Progenitor cell of endocrine pancreas (in vitro differentiated cells): ENCODE data around the gene HNMT. TPM values are rescaled to one million over a fixed set of nuclear protein-coding genes. Genes with fewer than 3 reads are reported as not detected.

Experiments used
- DNase-seq: peaks from one replicate; pipeline ENCODE4 v3.0.0; 2021; ENCODE audit warnings: low spot score; ENCODE audit not compliant: unreplicated experiment
- H3K27ac Mint-ChIP-seq: 2 replicates; pipeline ENCODE4 v1.8.0; 2021; ENCODE audit warnings: mild to moderate bottlenecking, moderate library complexity, mixed read lengths
- H3K27me3 Mint-ChIP-seq: 2 replicates; pipeline ENCODE4 v1.8.0; 2021; ENCODE audit warnings: mixed read lengths
- H3K36me3 Mint-ChIP-seq: 2 replicates; pipeline ENCODE4 v1.8.0; 2022; ENCODE audit warnings: mixed read lengths; ENCODE audit not compliant: insufficient read depth
- H3K4me1 Mint-ChIP-seq: 2 replicates; pipeline ENCODE4 v1.8.0; 2021; ENCODE audit warnings: low read depth, mixed read lengths
- H3K4me3 Mint-ChIP-seq: 2 replicates; pipeline ENCODE4 v1.8.0; 2021; ENCODE audit warnings: low read depth, mild to moderate bottlenecking, moderate library complexity, mixed read lengths
- H3K9me3 Mint-ChIP-seq: 2 replicates; pipeline ENCODE4 v1.8.0; 2021; ENCODE audit warnings: low read depth, mixed read lengths
- total RNA-seq: library from RNA; stranded (reverse); gene quantifications from 2 replicates; pipeline ENCODE4 v1.2.1, GENCODE V29; 2021
- TF ChIP-seq, protein P1 (sequence below): fragments of 200-600 bp; sonication (generic); IDR thresholded peaks from one replicate; pipeline ENCODE4 v1.5.0; 2021; ENCODE audit warnings: antibody characterized with exemption, mild to moderate bottlenecking; ENCODE audit not compliant: unreplicated experiment

HNMT gene
- total RNA-seq, 1 donor from 2014 or later: 17.6 TPM

DNA sequence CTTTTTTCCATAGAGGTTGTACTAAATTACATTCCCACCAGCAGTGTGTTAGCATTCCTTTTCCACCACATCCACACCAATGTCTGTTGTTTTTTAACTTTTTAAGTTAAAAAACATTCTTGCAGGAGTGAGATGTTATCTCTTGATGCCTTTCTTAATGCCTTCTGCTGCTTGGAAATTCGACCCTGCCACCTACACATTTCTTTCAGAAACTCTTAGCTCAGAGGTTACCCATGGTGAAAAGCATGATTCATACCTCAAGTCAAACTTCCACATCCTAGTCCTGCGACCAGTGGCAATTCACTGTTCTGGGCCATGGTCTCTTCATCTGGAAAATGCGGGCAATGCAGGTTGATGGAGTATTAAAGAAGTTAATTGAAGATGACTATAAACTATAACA, 12.7 kb upstream of the HNMT start:
- TF ChIP-seq, protein P1, sequence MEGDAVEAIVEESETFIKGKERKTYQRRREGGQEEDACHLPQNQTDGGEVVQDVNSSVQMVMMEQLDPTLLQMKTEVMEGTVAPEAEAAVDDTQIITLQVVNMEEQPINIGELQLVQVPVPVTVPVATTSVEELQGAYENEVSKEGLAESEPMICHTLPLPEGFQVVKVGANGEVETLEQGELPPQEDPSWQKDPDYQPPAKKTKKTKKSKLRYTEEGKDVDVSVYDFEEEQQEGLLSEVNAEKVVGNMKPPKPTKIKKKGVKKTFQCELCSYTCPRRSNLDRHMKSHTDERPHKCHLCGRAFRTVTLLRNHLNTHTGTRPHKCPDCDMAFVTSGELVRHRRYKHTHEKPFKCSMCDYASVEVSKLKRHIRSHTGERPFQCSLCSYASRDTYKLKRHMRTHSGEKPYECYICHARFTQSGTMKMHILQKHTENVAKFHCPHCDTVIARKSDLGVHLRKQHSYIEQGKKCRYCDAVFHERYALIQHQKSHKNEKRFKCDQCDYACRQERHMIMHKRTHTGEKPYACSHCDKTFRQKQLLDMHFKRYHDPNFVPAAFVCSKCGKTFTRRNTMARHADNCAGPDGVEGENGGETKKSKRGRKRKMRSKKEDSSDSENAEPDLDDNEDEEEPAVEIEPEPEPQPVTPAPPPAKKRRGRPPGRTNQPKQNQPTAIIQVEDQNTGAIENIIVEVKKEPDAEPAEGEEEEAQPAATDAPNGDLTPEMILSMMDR: no peak
- no peak overlapping the region for H3K27ac Mint-ChIP-seq
- no peak overlapping the region for H3K4me3 Mint-ChIP-seq
- DNase-seq: no peak
- peaks cover 3% of the 10 kb centered on the region for H3K9me3 Mint-ChIP-seq
- peaks cover 2% of the 10 kb centered on the region for H3K36me3 Mint-ChIP-seq
- no peaks in the 10 kb centered on the region for H3K27me3 Mint-ChIP-seq
- H3K4me1 Mint-ChIP-seq: peaks cover 21% of the 10 kb centered on the region

DNA sequence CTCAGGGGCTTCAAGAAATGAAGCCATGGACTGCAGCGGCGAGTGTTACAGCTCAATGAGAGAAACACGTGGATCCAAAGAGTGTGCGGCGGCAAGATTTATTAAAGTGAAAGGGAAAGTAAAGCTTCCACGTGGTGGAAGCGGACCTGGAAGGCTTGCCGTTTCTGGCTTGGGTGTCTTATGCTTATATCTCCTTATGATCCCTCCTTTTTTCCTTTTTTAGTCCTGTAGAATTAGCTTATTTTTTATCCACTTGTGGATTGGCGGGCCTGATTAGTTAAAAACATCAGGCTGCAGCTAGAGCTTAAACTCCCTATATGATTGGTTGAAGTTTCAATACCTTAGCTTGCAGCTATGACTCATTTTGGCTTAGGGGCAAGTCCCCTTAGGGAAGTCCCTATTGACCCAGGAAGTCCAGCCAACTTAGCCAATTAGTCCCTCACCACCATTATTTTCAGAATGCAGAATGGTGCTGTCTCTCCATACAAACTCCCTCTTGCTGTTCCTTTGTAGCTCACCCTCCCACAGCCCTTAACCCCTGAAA, 11.6 kb upstream of the HNMT start:
- no peak for DNase-seq
- Mint-ChIP-seq H3K27ac (no peak overlapping the region), H3K4me3 (no peak overlapping the region), H3K36me3 (peaks cover 2% of the 10 kb centered on the region), H3K27me3 (no peaks in the 10 kb centered on the region), H3K9me3 (peaks cover 3% of the 10 kb centered on the region), H3K4me1 (peaks cover 13% of the 10 kb centered on the region)
- TF ChIP-seq, protein P1: no peak

DNA sequence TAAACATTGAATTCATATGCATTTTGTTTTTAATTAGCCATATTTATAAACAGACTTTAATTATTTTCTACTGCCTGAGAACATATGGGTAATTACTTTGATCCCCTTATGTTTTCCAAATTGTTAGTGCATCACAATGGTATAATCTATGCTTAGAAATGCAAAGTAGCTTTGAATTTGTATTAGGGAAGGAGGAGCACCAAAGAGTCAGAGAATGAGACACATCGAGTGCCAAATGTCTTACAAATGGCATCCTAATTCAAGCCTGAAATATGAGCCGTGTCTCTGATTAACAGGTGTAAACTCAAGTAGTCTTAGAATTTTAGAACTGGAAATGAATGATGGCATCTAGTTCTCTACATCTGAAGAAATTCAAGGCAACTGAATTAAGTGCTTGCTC, 8.7 kb upstream of the HNMT start:
- no peak for DNase-seq
- TF ChIP-seq, protein P1: no peak
- H3K36me3 Mint-ChIP-seq: peaks cover 2% of the 10 kb centered on the region
- no peak overlapping the region for H3K4me3 Mint-ChIP-seq
- H3K9me3 Mint-ChIP-seq: peaks cover 7% of the 10 kb centered on the region
- H3K27ac Mint-ChIP-seq: no peak overlapping the region
- no peaks in the 10 kb centered on the region for H3K27me3 Mint-ChIP-seq
- H3K4me1 Mint-ChIP-seq: peaks cover 8% of the 10 kb centered on the region

DNA sequence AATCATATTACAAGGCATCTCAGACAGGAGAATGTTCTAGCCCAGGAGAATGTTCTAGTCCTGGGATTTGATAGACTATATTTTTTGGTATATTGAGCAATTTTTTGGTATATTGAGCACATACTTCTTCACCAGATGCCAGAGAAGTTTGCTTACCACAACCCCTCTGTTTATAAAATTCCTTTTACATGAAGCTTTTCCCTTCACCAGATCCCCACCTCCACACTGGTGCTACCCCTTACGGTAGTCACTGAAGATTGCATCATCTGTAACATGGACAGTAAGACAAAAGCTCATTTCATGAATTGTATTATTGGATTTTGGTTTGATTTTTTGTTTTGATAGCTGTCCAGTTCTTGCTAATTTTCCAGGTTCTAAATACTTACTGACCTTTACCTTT, 7.2 kb upstream of the HNMT start:
- no peak overlapping the region for H3K27ac Mint-ChIP-seq
- peaks cover under 1% of the 10 kb centered on the region for H3K36me3 Mint-ChIP-seq
- no peaks in the 10 kb centered on the region for H3K27me3 Mint-ChIP-seq
- H3K4me3 Mint-ChIP-seq: no peak overlapping the region
- H3K4me1 Mint-ChIP-seq: peaks cover 7% of the 10 kb centered on the region
- peaks cover 10% of the 10 kb centered on the region for H3K9me3 Mint-ChIP-seq
- TF ChIP-seq, protein P1: no peak
- DNase-seq: no peak

DNA sequence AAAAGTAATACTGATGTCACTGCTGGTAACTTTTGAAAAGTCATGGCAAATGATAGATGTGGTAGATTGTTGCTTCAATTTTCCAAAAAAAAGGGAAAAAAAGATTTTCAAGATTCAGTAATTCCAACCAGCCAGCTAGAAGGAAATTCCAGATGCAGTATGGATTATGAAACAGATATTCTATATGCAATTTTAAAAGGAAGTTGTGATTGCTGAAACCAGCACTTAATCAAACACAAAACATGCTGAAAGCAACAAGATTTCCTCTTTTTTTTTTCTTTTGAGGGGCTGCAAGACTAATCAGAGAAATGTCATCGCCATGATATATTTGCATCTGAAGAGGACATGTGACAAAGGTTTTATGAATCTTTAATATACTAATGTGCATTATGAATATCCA, 5.1 kb upstream of the HNMT start:
- TF ChIP-seq, protein P1: no peak
- Mint-ChIP-seq H3K4me3 (no peak overlapping the region), H3K27ac (no peak overlapping the region), H3K4me1 (peaks cover 16% of the 10 kb centered on the region), H3K9me3 (peaks cover 8% of the 10 kb centered on the region), H3K27me3 (no peaks in the 10 kb centered on the region), H3K36me3 (no peaks in the 10 kb centered on the region)
- no peak for DNase-seq
